SK-N-SH (cell line): Measurements from ENCODE around the gene FFAR4. TPM values are rescaled to one million over a fixed set of nuclear protein-coding genes. Genes with fewer than 3 reads are reported as not detected.
"Not testable (repeated sequence)": the region's sequence is repeated elsewhere in the genome, so short reads cannot be mapped to it uniquely, and the experiment has no call there.

Experiments
- CTCF ChIA-PET: fragments of 300-600, 350-600 bp; formaldehyde crosslinking; extraction: SDS; loops from one replicate; lab custom pipeline; 2021; lab: Yijun Ruan, JAX
- POLR2A ChIA-PET: fragments of 350-600 bp; sonication (Branson Sonifier 250); formaldehyde crosslinking; extraction: SDS; loops from one replicate; lab custom pipeline; 2020; ENCODE audit warnings: antibody characterized with exemption, inconsistent platforms; lab: Yijun Ruan, JAX
- DNase-seq: peaks from one replicate; pipeline ENCODE4 v3.0.0; 2012
- H2AFZ ChIP-seq: fragments of 200-600 bp; sonication (generic); 2 replicates; pipeline ENCODE4 v1.8.1; 2016; ENCODE audit warnings: antibody characterized with exemption, mild to moderate bottlenecking, low read depth
- H3F3A ChIP-seq: fragments of 200-600 bp; sonication (generic); replicated peaks from 2 replicates; pipeline ENCODE3; 2016; ENCODE audit warnings: antibody characterized with exemption, mild to moderate bottlenecking; ENCODE audit not compliant: insufficient read depth
- H3K27ac ChIP-seq, 2 experiments: fragments of 200-500 bp in 1 of 2; fragments of 200-600 bp in 1 of 2; sonication (Bioruptor generic) in 1 of 2; sonication (generic), shearing (Covaris generic) in 1 of 2; 2 replicates each; pipeline versions ENCODE4 v1.5.1 to v1.6.1; 2014 to 2016; ENCODE audit warnings: low read depth in 2 of 2, inconsistent platforms in 1 of 2, low read length in 1 of 2, mild to moderate bottlenecking in 1 of 2, mixed read lengths in 1 of 2
- H3K27me3 ChIP-seq: fragments of 200-600 bp; sonication (generic), shearing (Covaris generic); 2 replicates; pipeline ENCODE4 v1.6.1; 2016; ENCODE audit warnings: mixed run types; ENCODE audit not compliant: insufficient read depth
- H3K36me3 ChIP-seq, 2 experiments: fragments of 200-500 bp in 1 of 2; fragments of 200-600 bp in 1 of 2; sonication (Bioruptor generic) in 1 of 2; sonication (generic) in 1 of 2; replicated peaks in 1 of 2; 2 replicates each; pipeline versions ENCODE3 to v1.5.1; 2014 to 2016; ENCODE audit warnings: low read length in 1 of 2, mild to moderate bottlenecking in 1 of 2; ENCODE audit not compliant: insufficient read depth in 2 of 2, control insufficient read depth in 1 of 2
- H3K4me1 ChIP-seq, 2 experiments: fragments of 200-500 bp in 1 of 2; fragments of 200-600 bp in 1 of 2; sonication (Bioruptor generic) in 1 of 2; sonication (generic), shearing (Covaris generic) in 1 of 2; 2 replicates each; pipeline versions ENCODE4 v1.5.1 to v1.6.1; 2014 to 2016; ENCODE audit warnings: low read depth in 1 of 2, low read length in 1 of 2, mixed run types in 1 of 2; ENCODE audit not compliant: insufficient read depth in 2 of 2, control insufficient read depth in 1 of 2
- H3K4me2 ChIP-seq: fragments of 200-600 bp; sonication (generic), shearing (Covaris generic); 2 replicates; pipeline ENCODE4 v1.6.1; 2017; ENCODE audit warnings: mixed run types
- H3K4me3 ChIP-seq, 2 experiments: fragments of 200-500 bp in 1 of 2; fragments of 200-600 bp in 1 of 2; sonication (Bioruptor generic) in 1 of 2; sonication (generic), shearing (Covaris generic) in 1 of 2; 2 replicates each; pipeline versions ENCODE4 v1.5.1 to v1.8.1; 2014 to 2016; ENCODE audit warnings: low read depth in 2 of 2, inconsistent platforms in 1 of 2, low read length in 1 of 2, mild to moderate bottlenecking in 1 of 2, mixed read lengths in 1 of 2, moderate library complexity in 1 of 2
- H3K79me2 ChIP-seq: fragments of 200-600 bp; sonication (generic); 2 replicates; pipeline ENCODE4 v1.8.1; 2017; ENCODE audit warnings: mild to moderate bottlenecking; ENCODE audit not compliant: insufficient read depth
- H3K9ac ChIP-seq: fragments of 200-600 bp; sonication (generic); 2 replicates; pipeline ENCODE4 v1.6.1; 2017; ENCODE audit warnings: mixed run types
- H3K9me2 ChIP-seq: fragments of 200-600 bp; sonication (generic); 2 replicates; pipeline ENCODE4 v1.6.1; 2017; ENCODE audit warnings: mixed run types
- H3K9me3 ChIP-seq: fragments of 200-600 bp; sonication (generic); 2 replicates; pipeline ENCODE4 v1.6.1; 2017; ENCODE audit warnings: mixed run types, mild to moderate bottlenecking, moderate library complexity
- H4K20me1 ChIP-seq: fragments of 200-600 bp; sonication (generic); 2 replicates; pipeline ENCODE4 v1.6.1; 2017; ENCODE audit warnings: mild to moderate bottlenecking, mixed run types; ENCODE audit not compliant: insufficient read depth
- ELF1 ChIP-seq: IDR thresholded peaks from 2 replicates; pipeline ENCODE4 v1.4.0; 2012
- EP300 ChIP-seq, 2 experiments: IDR thresholded peaks; 2 replicates each; pipeline versions ENCODE4 v1.4.0 to v1.6.1; 2012; ENCODE audit warnings: borderline replicate concordance in 1 of 2, low read depth in 1 of 2, low read length in 1 of 2
- FOXJ3 ChIP-seq: sonication (generic); formaldehyde crosslinking; IDR thresholded peaks from 2 replicates; pipeline ENCODE4 v1.5.1; 2020; ENCODE audit warnings: mild to moderate bottlenecking, missing genetic modification reagents
- GABPA ChIP-seq: IDR thresholded peaks from 2 replicates; pipeline ENCODE4 v1.4.0; 2012; ENCODE audit warnings: low read depth, mild to moderate bottlenecking
- GATA2 ChIP-seq: sonication (generic); formaldehyde crosslinking; IDR thresholded peaks from 2 replicates; pipeline ENCODE4 v1.5.0; 2020; ENCODE audit warnings: mild to moderate bottlenecking, missing genetic modification reagents
- NRF1 ChIP-seq: IDR thresholded peaks from 2 replicates; pipeline ENCODE4 v1.6.1; 2012; ENCODE audit warnings: low read depth, mild to moderate bottlenecking, low read length
- POLR2AphosphoS5 ChIP-seq: IDR thresholded peaks from 2 replicates; pipeline ENCODE4 v1.6.1; 2012; ENCODE audit warnings: low read depth, low read length
- RAD21 ChIP-seq: IDR thresholded peaks from 2 replicates; pipeline ENCODE4 v1.6.1; 2012; ENCODE audit warnings: mild to moderate bottlenecking, low read length
- SIN3A ChIP-seq: IDR thresholded peaks from 2 replicates; pipeline ENCODE4 v1.6.1; 2012; ENCODE audit warnings: low read depth, mild to moderate bottlenecking, low read length, moderate library complexity, borderline replicate concordance
- SMC3 ChIP-seq: IDR thresholded peaks from 2 replicates; pipeline ENCODE4 v1.6.1; 2012; ENCODE audit warnings: low read depth, low read length, improper control_type of control experiment
- USF1 ChIP-seq: IDR thresholded peaks from 2 replicates; pipeline ENCODE4 v1.4.0; 2012; ENCODE audit warnings: low read depth, borderline replicate concordance
- YY1 ChIP-seq: IDR thresholded peaks from 2 replicates; pipeline ENCODE4 v1.4.0; 2012; ENCODE audit warnings: low read depth, mild to moderate bottlenecking
- WGBS: methylation state at CpG from one replicate; pipeline ENCODE4 v1.1.6; 2017; ENCODE audit warnings: low lambda C conversion rate; 5-methylcytosine and 5-hydroxymethylcytosine counted together
- polyA plus RNA-seq, 3 experiments: library from polyadenylated mRNA; depleted of rRNA; stranded (reverse); fragments of >200 nt; gene quantifications; 2 replicates each; pipeline ENCODE4 v1.2.3, GENCODE V29; 2012

Gene FFAR4
- polyA plus RNA-seq (2012; rRNA removed) = not detected in 2 replicates
- polyA plus RNA-seq (2012; cell fraction: cytosol; rRNA removed) = not detected in 2 replicates
- not detected in 2 replicates for polyA plus RNA-seq (2012; cell fraction: nucleus; rRNA removed)

GRCh38 chr10:93566435-93567276, at the start of gene FFAR4:
TSS of gene FFAR4 (plus strand) at chr10:93566665. CDS start at chr10:93566721, 56 bp downstream.
- H3F3A ChIP-seq = no peaks in the 10 kb centered on the region
- 4% methylated on average over 27 of the region's 85 CpGs for WGBS
- H3K9me2 ChIP-seq = no peaks in the 10 kb centered on the region
- no peak within 1 kb of the TSS; the same call in 1 of the 2 replicates for H3K4me2 ChIP-seq
- H3K27me3 ChIP-seq = peaks cover 46% of the 10 kb centered on the region; the same call in 1 of the 2 replicates
- TF ChIP-seq USF1 (no peak), ELF1 (no peak), FOXJ3 (CRISPR knock-in tag) (no peak), YY1 (no peak), POLR2AphosphoS5 (no peak), EP300 (IDR thresholded peaks at IDR 0.05; ENCODE audit: borderline replicate concordance in 1 of 2, low read depth in 1 of 2, low read length in 1 of 2) (no peak)
- DNase-seq = peak; percentile 53
- H3K4me3 ChIP-seq = no peak within 1 kb of the TSS
- H3K79me2 ChIP-seq = no peaks in the 10 kb centered on the region
- no peak within 1 kb of the TSS for H3K27ac ChIP-seq
- no peaks in the 10 kb centered on the region for H3K9me3 ChIP-seq
- no peaks in the 10 kb centered on the region; a peak in 1 of 4 replicates for H3K4me1 ChIP-seq
- no peak within 1 kb of the TSS for H2AFZ ChIP-seq
- ChIA-PET POLR2A (no interaction called here), CTCF (interaction anchor here (4.8 kb wide), 1 partner anchor 13 kb away, joined by 33 read pairs; no protein-coding TSS in a partner anchor)
- no peaks in the 10 kb centered on the region for H3K36me3 ChIP-seq
- H3K9ac ChIP-seq = no peak within 1 kb of the TSS
- H4K20me1 ChIP-seq = no peaks in the 10 kb centered on the region

GRCh38 chr10:93518531-93518930, 47.9 kb upstream of the FFAR4 start:
- Histone ChIP-seq H2AFZ (no peak overlapping the region), H3K9me2 (no peaks in the 10 kb centered on the region)
- POLR2A ChIA-PET = no interaction called here
- TF ChIP-seq GATA2 = peak; percentile 68
- TF ChIP-seq SMC3 = no peak
- TF ChIP-seq, all 33 proteins: peak for 1
- Histone ChIP-seq H3F3A (peaks cover 5% of the 10 kb centered on the region), H3K4me1 (peaks cover 0 to 14% of the 10 kb centered on the region in 2 experiments; a peak in 2 of 4 replicates), H3K27ac (no peak overlapping the region), H3K36me3 (peaks cover 36 to 66% of the 10 kb centered on the region in 2 experiments), H3K79me2 (0 out of 2 replicates have a peak, but pooled peaks cover 4% of the 10 kb centered on the region), H4K20me1 (no peaks in the 10 kb centered on the region), H3K9ac (no peak overlapping the region), H3K4me3 (no peak overlapping the region), H3K9me3 (no peaks in the 10 kb centered on the region; the same call in 1 of the 2 replicates), H3K4me2 (no peak overlapping the region), H3K27me3 (no peaks in the 10 kb centered on the region)
- CTCF ChIA-PET = interaction anchor here (0.9 to 2.7 kb wide), 5 partner anchors 10 to 142 kb away, joined by 4 to 8 read pairs (median 6); partner anchors contain the start of gene MYOF
- WGBS = 94% methylated on average over 2 of the region's 4 CpGs
- peak; percentile 9 for DNase-seq

DNA sequence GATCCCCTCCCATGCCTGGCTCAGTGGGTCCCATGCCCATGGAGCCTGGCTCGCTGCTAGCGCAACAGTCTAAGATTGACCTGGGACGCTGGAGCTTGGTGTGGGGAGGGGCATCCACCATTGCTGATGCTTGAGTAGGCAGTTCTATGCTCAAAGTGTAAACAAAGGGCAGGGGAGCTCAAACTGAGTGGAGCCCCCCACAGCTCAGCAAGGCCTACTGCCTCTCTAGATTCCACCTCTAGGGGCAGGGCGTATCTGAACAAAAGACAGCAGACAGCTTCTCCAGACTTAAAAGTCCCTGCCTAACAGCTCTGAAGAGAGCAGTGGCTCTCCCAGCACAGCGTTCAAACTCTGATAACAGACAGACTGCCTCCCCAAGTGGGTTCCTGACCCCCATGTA, 31.2 kb upstream of the FFAR4 start:
- H2AFZ ChIP-seq = no peak overlapping the region
- H3K27me3 ChIP-seq = no peaks in the 10 kb centered on the region
- ChIA-PET CTCF (interaction anchor here (1.2 to 2.7 kb wide), 2 partner anchors 19 to 52 kb away, joined by 3 to 9 read pairs; no protein-coding TSS in a partner anchor), POLR2A (no interaction called here)
- TF ChIP-seq RAD21 (no peak), SIN3A (no peak), GABPA (no peak), FOXJ3 (CRISPR knock-in tag) (no peak), SMC3 (no peak), USF1 (no peak), NRF1 (no peak), ELF1 (no peak), YY1 (no peak)
- H3F3A ChIP-seq = no peaks in the 10 kb centered on the region
- WGBS = 82% methylated on average over 2 of the region's 5 CpGs
- H3K9me2 ChIP-seq = no peaks in the 10 kb centered on the region
- no peaks in the 10 kb centered on the region for H3K36me3 ChIP-seq
- H3K4me1 ChIP-seq = no peaks in the 10 kb centered on the region
- H3K27ac ChIP-seq = no peak overlapping the region
- H4K20me1 ChIP-seq = no peaks in the 10 kb centered on the region
- H3K9ac ChIP-seq = no peak overlapping the region
- H3K79me2 ChIP-seq = no peaks in the 10 kb centered on the region
- no peak for DNase-seq
- H3K4me2 ChIP-seq = no peak overlapping the region
- H3K9me3 ChIP-seq = no peaks in the 10 kb centered on the region
- no peak overlapping the region for H3K4me3 ChIP-seq

DNA sequence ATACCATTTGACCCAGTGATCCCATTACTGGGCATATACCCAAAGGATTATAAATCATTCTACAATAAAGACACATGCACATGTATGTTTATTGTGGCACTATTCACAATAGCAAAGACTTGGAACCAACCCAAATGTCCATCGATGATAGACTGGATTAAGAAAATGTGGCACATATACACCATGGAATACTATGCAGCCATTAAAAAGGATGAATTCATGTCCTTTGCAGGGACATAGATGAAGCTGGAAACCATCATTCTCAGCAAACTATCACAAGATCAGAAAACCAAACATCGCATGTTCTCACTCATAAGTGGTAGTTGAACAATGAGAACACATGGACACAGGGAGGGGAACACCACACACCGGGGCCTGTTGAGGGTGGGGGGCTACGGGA, 25.6 kb upstream of the FFAR4 start:
- H3K9me3 ChIP-seq, H3K36me3 ChIP-seq, H3K9ac ChIP-seq, H3K4me2 ChIP-seq, H4K20me1 ChIP-seq, H3K4me1 ChIP-seq, H3K79me2 ChIP-seq, DNase-seq, H2AFZ ChIP-seq, H3K9me2 ChIP-seq, POLR2A ChIA-PET, H3K27me3 ChIP-seq, H3K4me3 ChIP-seq, H3K27ac ChIP-seq, H3F3A ChIP-seq: not testable (repeated sequence)
- WGBS = 81% methylated on average over 4 of the region's 4 CpGs
- CTCF ChIA-PET = interaction anchor here (1.5 to 3.5 kb wide), 7 partner anchors 13 to 318 kb away, joined by 3 to 31 read pairs (median 8); no protein-coding TSS in a partner anchor
